Prostate gland (tissue), 2 donors: ENCODE data around the gene MYOC. TPM values are rescaled to one million over a fixed set of nuclear protein-coding genes. Genes with fewer than 3 reads are reported as not detected.

Experiments
- DNase-seq: peaks from one replicate; pipeline ENCODE4 v3.0.0-alpha.2; 2019; ENCODE audit warnings: low spot score
- H3K27ac ChIP-seq, 2 donors: fragments of 200-600 bp; sonication (generic); 2 replicates each; pipeline ENCODE4 v1.5.1; 2017 to 2019
- H3K27me3 ChIP-seq: fragments of 200-600 bp; sonication (generic); replicated peaks from 2 replicates; pipeline ENCODE4 v1.5.1; 2019; ENCODE audit not compliant: insufficient read depth
- H3K36me3 ChIP-seq, 2 donors: fragments of 200-600 bp; sonication (generic); 1 replicate in 1 of 2; 2 replicates in 1 of 2; pipeline versions ENCODE4 v1.5.1 to v1.8.1; 2017 to 2019
- H3K4me1 ChIP-seq: fragments of 200-600 bp; sonication (generic); replicated peaks from 2 replicates; pipeline ENCODE4 v1.5.1; 2019
- H3K4me3 ChIP-seq, 2 donors: fragments of 200-600 bp; sonication (generic); 2 replicates each; pipeline ENCODE4 v1.5.1; 2017 to 2019
- H3K9me3 ChIP-seq: fragments of 200-600 bp; sonication (generic); 2 replicates; pipeline ENCODE4 v1.5.1; 2017
- CTCF ChIP-seq, 4 experiments: fragments of 200-600 bp in 2 of 4; fragments of 450-650 bp in 2 of 4; sonication (generic) in 2 of 4; IDR thresholded peaks; 1 replicate in 3 of 4; 2 replicates in 1 of 4; pipeline ENCODE4 v1.5.1; 2016 to 2019; ENCODE audit warnings: antibody characterized with exemption in 4 of 4, mild to moderate bottlenecking in 2 of 4, moderate library complexity in 2 of 4
- POLR2A ChIP-seq: fragments of 450-650 bp; IDR thresholded peaks from one replicate; pipeline ENCODE4 v1.6.1; 2016; ENCODE audit warnings: antibody characterized with exemption, mild to moderate bottlenecking
- POLR2AphosphoS5 ChIP-seq: sonication (generic); formaldehyde crosslinking; IDR thresholded peaks from one replicate; pipeline ENCODE4 v1.6.1; 2017; ENCODE audit warnings: antibody characterized with exemption
- WGBS: methylation state at CpG from one replicate; pipeline ENCODE4 v1.1.5; 2018; 5-methylcytosine and 5-hydroxymethylcytosine counted together
- intact Hi-C: fragments of 100-400 bp; cut with DNase I; formaldehyde crosslinking; loops from one replicate; pipeline ENCODE4 v1.14.2; 2022
- total RNA-seq, 2 donors: library from RNA; depleted of rRNA; stranded (reverse); fragments of >200 nt; gene quantifications; one replicate each; pipeline ENCODE4 v1.1.0, GENCODE V29; 2016

Gene MYOC
- total RNA-seq, 2 donors from 2014 or later: 3.7 to 5.7 TPM

GRCh38 chr1:171597203-171597602 is 55.3 kb downstream of the MYOC start:
- H3K4me3 ChIP-seq: no peak overlapping the region
- TF ChIP-seq POLR2AphosphoS5 (no peak), CTCF (IDR thresholded peaks at IDR 0.05) (no peak), POLR2A (no peak)
- no peak for DNase-seq
- H3K27ac ChIP-seq: no peak overlapping the region
- H3K4me1 ChIP-seq: no peaks in the 10 kb centered on the region
- 73% methylated on average over 1 of the region's 1 CpG for WGBS
- no peaks in the 10 kb centered on the region for H3K27me3 ChIP-seq
- intact Hi-C loops: no loop called here
- no peaks in the 10 kb centered on the region for H3K9me3 ChIP-seq
- no peaks in the 10 kb centered on the region for H3K36me3 ChIP-seq

DNA sequence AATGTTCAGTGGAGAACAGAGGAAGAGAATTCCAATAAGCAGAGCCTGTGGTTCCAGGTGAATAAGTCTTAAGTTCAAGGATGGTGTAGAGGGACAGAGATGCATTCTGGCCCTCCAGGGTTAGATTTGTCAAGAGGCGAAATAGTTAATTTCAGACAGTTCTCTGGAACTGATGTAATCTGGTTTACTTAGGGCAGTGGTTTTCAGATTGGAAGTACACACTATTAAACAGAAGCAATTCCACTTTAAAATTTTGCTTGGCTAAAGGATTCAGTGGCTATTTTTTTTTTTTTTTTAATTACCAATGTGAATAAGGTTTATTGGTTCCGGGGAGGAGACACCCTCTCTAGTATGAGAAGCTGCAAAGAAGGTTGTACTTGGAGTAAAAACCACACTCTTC is 55.8 kb downstream of the MYOC start:
- H3K4me1 ChIP-seq: no peaks in the 10 kb centered on the region
- intact Hi-C loops: no loop called here

DNA sequence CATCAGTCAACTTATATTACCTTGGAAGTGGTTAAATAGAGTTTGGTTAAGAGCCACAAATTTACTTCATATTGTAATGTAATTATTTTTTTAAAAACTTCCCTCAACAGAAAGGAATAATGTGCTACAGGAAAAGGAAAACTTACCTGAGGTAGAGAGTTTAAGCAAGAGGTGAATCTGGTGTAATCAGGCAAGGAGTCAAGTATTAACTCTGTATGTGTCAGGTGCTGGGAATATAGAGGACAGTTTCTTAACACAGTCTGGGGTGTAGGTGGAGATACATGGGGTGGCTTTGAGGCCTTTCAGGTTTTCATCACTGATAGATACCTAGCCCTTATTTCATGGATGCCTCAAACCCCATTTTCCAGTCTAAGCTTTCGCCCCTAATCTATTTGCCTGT is 56.4 kb downstream of the MYOC start:
- TF ChIP-seq POLR2AphosphoS5 (no peak), POLR2A (no peak), CTCF (IDR thresholded peaks at IDR 0.05) (no peak)
- no peaks in the 10 kb centered on the region for H3K4me1 ChIP-seq
- no peak overlapping the region for H3K27ac ChIP-seq
- WGBS: 96% methylated on average over 1 of the region's 1 CpG
- H3K9me3 ChIP-seq: no peaks in the 10 kb centered on the region
- no peak for DNase-seq
- H3K27me3 ChIP-seq: no peaks in the 10 kb centered on the region
- intact Hi-C loops: no loop called here
- H3K4me3 ChIP-seq: no peak overlapping the region
- no peaks in the 10 kb centered on the region for H3K36me3 ChIP-seq

More for the DNA sequence above, 55.8 kb downstream of the MYOC start:
- no peak for DNase-seq
- Histone ChIP-seq H3K9me3 (no peaks in the 10 kb centered on the region), H3K27ac (no peak overlapping the region), H3K36me3 (no peaks in the 10 kb centered on the region), H3K27me3 (no peaks in the 10 kb centered on the region), H3K4me3 (no peak overlapping the region)
- TF ChIP-seq POLR2AphosphoS5 (no peak), POLR2A (no peak), CTCF (IDR thresholded peaks at IDR 0.05) (no peak)
- WGBS: 51% methylated on average over 2 of the region's 2 CpGs

GRCh38 chr1:171595324-171595723 is 57.2 kb downstream of the MYOC start:
- WGBS: 70% methylated on average over 1 of the region's 1 CpG
- no peak for TF ChIP-seq POLR2A

DNA sequence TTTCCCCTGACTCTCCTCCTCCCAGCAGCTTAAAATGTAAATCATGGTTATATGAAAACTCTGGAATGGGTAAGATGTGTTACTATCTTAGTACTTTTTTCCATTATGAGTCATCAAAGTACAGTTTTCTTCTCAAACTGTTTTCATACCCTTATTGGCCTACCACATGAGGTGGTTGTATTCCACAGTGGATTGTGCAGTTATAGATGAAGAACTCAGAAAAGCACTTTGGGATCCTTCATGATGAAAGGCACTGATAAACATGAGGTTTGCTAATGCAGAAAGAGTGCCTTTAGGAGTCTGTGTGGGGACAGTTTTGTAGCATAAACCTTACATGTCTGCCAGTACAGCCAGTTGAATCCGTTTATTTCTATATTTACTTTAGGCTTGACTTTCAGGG is 62.5 kb downstream of the MYOC start:
- intact Hi-C loops: no loop called here
- WGBS: 46% methylated on average over 1 of the region's 1 CpG
- peaks cover 0 to 4% of the 10 kb centered on the region in 2 donors for H3K36me3 ChIP-seq

More at GRCh38 chr1:171595324-171595723, 57.2 kb downstream of the MYOC start:
- H3K27ac ChIP-seq: no peak overlapping the region
- no peak for DNase-seq
- no peaks in the 10 kb centered on the region for H3K9me3 ChIP-seq
- no peaks in the 10 kb centered on the region for H3K4me1 ChIP-seq
- no peaks in the 10 kb centered on the region for H3K36me3 ChIP-seq
- H3K27me3 ChIP-seq: no peaks in the 10 kb centered on the region
- intact Hi-C loops: no loop called here
- no peak overlapping the region for H3K4me3 ChIP-seq

More for the DNA sequence above, 62.5 kb downstream of the MYOC start:
- Histone ChIP-seq H3K9me3 (no peaks in the 10 kb centered on the region), H3K27ac (no peak overlapping the region), H3K27me3 (no peaks in the 10 kb centered on the region), H3K4me3 (no peak overlapping the region), H3K4me1 (no peaks in the 10 kb centered on the region)
- no peak for TF ChIP-seq CTCF (IDR thresholded peaks at IDR 0.05)
- no peak for TF ChIP-seq POLR2A
- TF ChIP-seq POLR2AphosphoS5: no peak
- no peak for DNase-seq
